HEK293 (cell line): ENCODE data around the gene AMIGO1.
"Not testable (repeated sequence)": the region's sequence is repeated elsewhere in the genome, so short reads cannot be mapped to it uniquely, and the experiment has no call there.

Source experiments
- SCRT2 ChIP-seq: fragments of 450-650 bp; formaldehyde crosslinking; IDR thresholded peaks from 2 replicates; pipeline ENCODE4 v1.5.1; 2016; ENCODE audit warnings: missing biosample characterization, missing genetic modification characterization
- TRIM28 ChIP-seq: IDR thresholded peaks from 2 replicates; pipeline ENCODE4 v1.6.1; 2011; ENCODE audit warnings: low read length, control low read depth, borderline replicate concordance
- ZNF223 ChIP-seq: fragments of 450-650 bp; formaldehyde crosslinking; IDR thresholded peaks from 2 replicates; pipeline ENCODE4 v1.5.1; 2016; ENCODE audit warnings: missing biosample characterization, missing genetic modification characterization
- ZNF311 ChIP-seq: fragments of 450-650 bp; formaldehyde crosslinking; IDR thresholded peaks from 2 replicates; pipeline ENCODE4 v1.5.1; 2017; ENCODE audit warnings: missing biosample characterization, missing genetic modification characterization, borderline replicate concordance
- ZNF707 ChIP-seq: fragments of 450-650 bp; formaldehyde crosslinking; IDR thresholded peaks from 2 replicates; pipeline ENCODE4 v1.5.1; 2016; ENCODE audit warnings: missing biosample characterization, missing genetic modification characterization
- TF ChIP-seq, protein P1 (sequence below): fragments of 450-650 bp; formaldehyde crosslinking; IDR thresholded peaks from 2 replicates; pipeline ENCODE4 v1.5.1; 2016; ENCODE audit warnings: missing biosample characterization, missing genetic modification characterization

DNA sequence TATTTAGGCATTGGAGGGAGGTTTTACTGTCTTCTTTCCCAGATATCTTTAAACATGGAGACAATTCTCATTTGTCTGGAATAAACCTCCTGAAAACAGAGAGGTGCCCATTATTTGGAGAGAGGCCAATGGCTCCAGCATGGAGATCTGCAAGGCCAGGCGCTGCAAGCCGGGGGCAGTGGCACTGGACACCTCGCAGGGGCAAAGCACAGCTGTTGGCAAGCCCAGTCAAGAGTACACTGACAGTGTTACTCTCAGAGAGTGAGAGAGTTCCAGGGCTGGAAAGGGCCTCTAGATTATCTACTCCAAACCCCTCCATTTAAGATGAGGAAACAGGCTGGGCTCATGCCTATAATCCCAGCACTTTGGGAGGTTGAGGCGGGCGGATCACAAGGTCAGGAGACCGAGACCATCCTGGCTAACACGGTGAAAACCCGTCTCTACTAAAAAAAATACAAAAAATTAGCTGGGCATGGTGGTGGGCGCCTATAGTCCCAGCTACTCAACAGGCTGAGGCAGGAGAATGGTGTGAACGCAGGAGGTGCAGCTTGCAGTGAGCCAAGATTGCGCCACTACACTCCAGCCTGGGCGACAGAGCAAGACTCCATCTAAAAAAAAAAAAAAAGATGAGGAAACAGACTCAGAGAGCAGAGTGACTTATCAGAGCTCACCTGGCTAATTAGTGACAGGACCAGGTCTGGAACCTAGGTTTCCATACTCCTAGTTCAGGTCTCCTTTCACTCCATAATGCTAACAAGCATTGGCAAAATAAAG lies 36.1 kb downstream of the AMIGO1 start:
- TF ChIP-seq ZNF707; ZNF311 (tag by site-specific recombination); TRIM28; SCRT2; ZNF223 (tag by site-specific recombination): not testable (repeated sequence)
- TF ChIP-seq, protein P1, sequence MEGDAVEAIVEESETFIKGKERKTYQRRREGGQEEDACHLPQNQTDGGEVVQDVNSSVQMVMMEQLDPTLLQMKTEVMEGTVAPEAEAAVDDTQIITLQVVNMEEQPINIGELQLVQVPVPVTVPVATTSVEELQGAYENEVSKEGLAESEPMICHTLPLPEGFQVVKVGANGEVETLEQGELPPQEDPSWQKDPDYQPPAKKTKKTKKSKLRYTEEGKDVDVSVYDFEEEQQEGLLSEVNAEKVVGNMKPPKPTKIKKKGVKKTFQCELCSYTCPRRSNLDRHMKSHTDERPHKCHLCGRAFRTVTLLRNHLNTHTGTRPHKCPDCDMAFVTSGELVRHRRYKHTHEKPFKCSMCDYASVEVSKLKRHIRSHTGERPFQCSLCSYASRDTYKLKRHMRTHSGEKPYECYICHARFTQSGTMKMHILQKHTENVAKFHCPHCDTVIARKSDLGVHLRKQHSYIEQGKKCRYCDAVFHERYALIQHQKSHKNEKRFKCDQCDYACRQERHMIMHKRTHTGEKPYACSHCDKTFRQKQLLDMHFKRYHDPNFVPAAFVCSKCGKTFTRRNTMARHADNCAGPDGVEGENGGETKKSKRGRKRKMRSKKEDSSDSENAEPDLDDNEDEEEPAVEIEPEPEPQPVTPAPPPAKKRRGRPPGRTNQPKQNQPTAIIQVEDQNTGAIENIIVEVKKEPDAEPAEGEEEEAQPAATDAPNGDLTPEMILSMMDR (tag by site-specific recombination), result not testable (repeated sequence)
